Epithelial cell of proximal tubule (primary cell): ENCODE results near the gene SHMT1. TPM values are rescaled to one million over a fixed set of nuclear protein-coding genes. Genes with fewer than 3 reads are reported as not detected.

ENCODE experiments used
- DNase-seq: peaks from one replicate; pipeline ENCODE4 v3.0.0-alpha.2; 2011; ENCODE audit warnings: low read depth
- H3K4me3 ChIP-seq: 2 replicates; pipeline ENCODE4 v1.5.1; 2011; ENCODE audit warnings: low read depth, mild to moderate bottlenecking, low read length
- CTCF ChIP-seq: conservative IDR thresholded peaks from 2 replicates; pipeline ENCODE4 v1.5.1; 2012; ENCODE audit warnings: low read depth, mild to moderate bottlenecking, low read length
- total RNA-seq: library from RNA; depleted of rRNA; stranded (reverse); fragments of >200 nt; gene quantifications from 2 replicates; pipeline ENCODE4 v1.2.3, GENCODE V29; 2015

Gene SHMT1
- total RNA-seq, 1 donor from 2014 or later: 21.2 TPM

- DNase-seq: no peak
- no peak overlapping the region for H3K4me3 ChIP-seq
- no peak for TF ChIP-seq CTCF
Measured at GRCh38 chr17:18285296-18285695, 78.1 kb downstream of the SHMT1 start.

DNA sequence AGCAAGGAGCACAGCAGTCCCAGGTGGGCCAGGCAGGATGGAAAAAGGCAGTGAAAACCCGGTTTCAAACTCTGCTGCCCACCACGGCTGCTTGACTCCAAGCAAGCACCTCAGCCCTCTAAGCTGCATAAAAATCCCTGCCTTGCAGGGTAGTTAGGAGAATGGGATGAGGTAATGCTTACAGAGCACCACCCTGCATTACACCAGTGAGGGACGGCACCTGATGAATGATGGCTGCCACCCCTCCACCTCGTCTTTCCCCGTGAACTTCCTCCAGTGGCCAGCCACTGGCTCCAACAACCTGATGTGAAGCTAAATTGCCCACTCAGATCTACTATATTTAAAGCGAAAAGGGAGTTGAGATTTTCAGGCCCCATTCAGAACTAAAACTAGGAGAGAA is 81.6 kb downstream of the SHMT1 start:
- DNase-seq: no peak
- H3K4me3 ChIP-seq: no peak overlapping the region
- no peak for TF ChIP-seq CTCF

DNA sequence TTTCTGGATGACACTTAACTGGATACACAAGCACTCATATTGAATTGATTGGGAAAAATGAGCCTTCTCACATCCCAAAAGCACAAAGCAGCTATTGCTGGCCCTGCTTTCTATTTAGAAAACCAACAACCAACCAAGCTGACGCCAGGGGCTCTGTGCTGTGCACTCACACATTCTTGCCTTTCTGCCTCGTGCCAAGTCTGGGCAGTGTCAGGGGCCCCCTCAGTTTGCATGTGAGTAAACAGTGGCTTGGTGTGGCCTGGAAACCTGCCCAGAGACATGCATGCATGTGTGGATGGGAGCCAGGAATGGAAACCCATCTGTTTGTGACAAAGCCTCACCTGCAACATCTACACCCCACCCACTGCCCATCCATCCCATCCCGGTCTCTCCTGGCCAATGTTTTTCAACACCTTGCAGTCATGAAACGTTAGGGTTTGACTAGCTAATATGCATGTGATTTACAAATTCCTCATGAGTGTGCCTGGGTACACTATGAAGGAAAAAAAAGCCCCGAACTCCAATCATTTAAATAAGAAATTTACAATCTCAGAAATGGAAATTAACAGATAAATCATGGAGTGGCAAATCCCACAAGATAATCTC is 82.5 kb downstream of the SHMT1 start:
- no peak overlapping the region for H3K4me3 ChIP-seq
- DNase-seq: no peak

DNA sequence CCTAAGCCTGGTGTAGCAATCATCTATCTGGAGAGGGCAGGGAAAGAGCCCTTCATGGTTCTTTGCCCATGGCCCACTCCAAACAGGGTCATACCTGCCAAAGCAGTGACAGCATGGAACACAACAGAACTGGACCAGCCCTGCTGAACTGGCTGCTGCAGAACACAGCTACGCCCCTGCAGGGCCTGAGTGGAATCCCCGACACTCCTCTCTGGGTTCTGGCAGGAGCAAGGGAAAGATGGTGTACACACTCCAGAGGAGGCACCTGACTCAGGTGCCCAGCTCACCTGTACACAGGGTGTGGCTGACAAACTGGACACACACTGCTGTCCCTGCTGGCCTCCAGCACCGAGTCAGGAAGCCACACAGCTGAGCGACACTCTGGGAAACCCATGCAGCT is 83.1 kb downstream of the SHMT1 start:
- no peak for TF ChIP-seq CTCF
- H3K4me3 ChIP-seq: no peak overlapping the region

More for the DNA sequence above, 82.5 kb downstream of the SHMT1 start:
- no peak for TF ChIP-seq CTCF

GRCh38 chr17:18278867-18279266 is 84.5 kb downstream of the SHMT1 start:
- DNase-seq: no peak
- no peak overlapping the region for H3K4me3 ChIP-seq
- no peak for TF ChIP-seq CTCF

More for the DNA sequence above, 83.1 kb downstream of the SHMT1 start:
- DNase-seq: no peak

Other genes with a start within 250 kb of the SHMT1 start
- gene ALKBH5, start 179.7 kb downstream of the SHMT1 start, total RNA-seq: 81.2 and 101 TPM in 2 replicates
- gene LLGL1, start 137.9 kb downstream of the SHMT1 start, total RNA-seq: 46.1 and 65.3 TPM in 2 replicates
- gene FLII, start 104.8 kb downstream of the SHMT1 start, total RNA-seq: 425 and 531 TPM in 2 replicates
- gene MIEF2, start 102.9 kb downstream of the SHMT1 start, total RNA-seq: 43.1 and 48.0 TPM in 2 replicates
- gene TOP3A, start 48.6 kb downstream of the SHMT1 start, total RNA-seq: 31.0 and 49.2 TPM in 2 replicates
- gene SMCR8, start 48.3 kb downstream of the SHMT1 start, total RNA-seq: 9.5 and 11.1 TPM in 2 replicates
- not detected in 2 replicates for gene EVPLL, start 14.2 kb upstream of the SHMT1 start, total RNA-seq
- not detected in 2 replicates for gene LGALS9C, start 113.2 kb upstream of the SHMT1 start, total RNA-seq